IPS-NIHi7 (cell line): Measurements from ENCODE around the gene KCNQ5.

Source experiments
- DNase-seq: peaks from one replicate; pipeline ENCODE4 v3.0.0; 2012; ENCODE audit warnings: mixed read lengths; ENCODE audit errors: extremely low spot score

The KCNQ5 gene

GRCh38 chr6:72793641-72794395 is 172.0 kb downstream of the KCNQ5 start:
- no peak for DNase-seq

- no peak for DNase-seq
Observed at GRCh38 chr6:72798196-72798595, 176.3 kb downstream of the KCNQ5 start.

GRCh38 chr6:72809746-72810379 is 188.0 kb downstream of the KCNQ5 start:
- DNase-seq, result no peak

GRCh38 chr6:72810571-72811280 is 188.9 kb downstream of the KCNQ5 start:
- no peak for DNase-seq

- no peak for DNase-seq
Observed at GRCh38 chr6:72811971-72812421, 190.1 kb downstream of the KCNQ5 start.

GRCh38 chr6:72813807-72814596 is 192.1 kb downstream of the KCNQ5 start:
- DNase-seq, result no peak

GRCh38 chr6:72816022-72816421 is 194.2 kb downstream of the KCNQ5 start:
- no peak for DNase-seq

- no peak for DNase-seq
Observed at GRCh38 chr6:72817208-72817607, 195.3 kb downstream of the KCNQ5 start.

- no peak for DNase-seq
Observed at GRCh38 chr6:72819609-72820008, 197.7 kb downstream of the KCNQ5 start.

GRCh38 chr6:72820153-72820552 is 198.3 kb downstream of the KCNQ5 start:
- DNase-seq, result no peak

- no peak for DNase-seq
Observed at GRCh38 chr6:72820906-72821305, 199.0 kb downstream of the KCNQ5 start.

GRCh38 chr6:72822023-72822422 is 200.2 kb downstream of the KCNQ5 start:
- DNase-seq, result no peak

GRCh38 chr6:72822691-72823090 is 200.8 kb downstream of the KCNQ5 start:
- DNase-seq, result no peak

- DNase-seq, result no peak
Observed at GRCh38 chr6:72824833-72825232, 203.0 kb downstream of the KCNQ5 start.

GRCh38 chr6:72825315-72825911 is 203.5 kb downstream of the KCNQ5 start:
- DNase-seq, result no peak

- no peak for DNase-seq
Observed at GRCh38 chr6:72826037-72826436, 204.2 kb downstream of the KCNQ5 start.

GRCh38 chr6:72826744-72827438 is 205.0 kb downstream of the KCNQ5 start:
- no peak for DNase-seq

- DNase-seq, result no peak
Observed at GRCh38 chr6:72828904-72829303, 207.0 kb downstream of the KCNQ5 start.

- no peak for DNase-seq
Observed at GRCh38 chr6:72832271-72832670, 210.4 kb downstream of the KCNQ5 start.

- DNase-seq, result no peak
Observed at GRCh38 chr6:72835749-72836148, 213.9 kb downstream of the KCNQ5 start.

- DNase-seq, result no peak
Observed at GRCh38 chr6:72836971-72837370, 215.1 kb downstream of the KCNQ5 start.
